ENCODE results near the gene CARD16.
"Not testable (repeated sequence)": the region's sequence is repeated elsewhere in the genome, so short reads cannot be mapped to it uniquely, and the experiment has no call there.

GRCh38 chr11:105072080-105072479, 26.9 kb upstream of the CARD16 start:
- not testable (repeated sequence) for TF ChIP-seq POLR2A (IDR thresholded peaks at IDR 0.05); POLR2AphosphoS5 (IDR thresholded peaks at IDR 0.05; ENCODE audit: insufficient read depth in 1 of 2, low read depth in 1 of 2)

Data from vagina (tissue), 2 donors.